GM12892 (cell line): Measurements from ENCODE around the gene IQGAP2.
"Not testable (repeated sequence)": the region's sequence is repeated elsewhere in the genome, so short reads cannot be mapped to it uniquely, and the experiment has no call there.

Experiments
- DNase-seq: peaks from one replicate; pipeline ENCODE4 v3.0.0; 2011; ENCODE audit not compliant: insufficient read length
- FAIRE-seq: peaks from 2 replicates; lab custom pipeline; 2011; peaks lifted over from hg19 to GRCh38; lab: Jason Lieb, UNC
- POLR2A ChIP-seq: IDR thresholded peaks from 2 replicates; pipeline ENCODE4 v1.6.1; 2011; ENCODE audit warnings: low read depth, low read length, control low read depth
- POLR2AphosphoS5 ChIP-seq: IDR thresholded peaks from 2 replicates; pipeline ENCODE4 v1.6.1; 2011; ENCODE audit warnings: low read depth, low read length, control low read depth
- TAF1 ChIP-seq: IDR thresholded peaks from 2 replicates; pipeline ENCODE4 v1.6.1; 2011; ENCODE audit warnings: low read depth, mild to moderate bottlenecking, control low read depth, low read length, borderline replicate concordance

The IQGAP2 gene

GRCh38 chr5:76677849-76678472 lies 274.9 kb downstream of the IQGAP2 start:
- TF ChIP-seq POLR2AphosphoS5 = no peak
- TF ChIP-seq POLR2A = no peak
- TF ChIP-seq TAF1 = no peak
- FAIRE-seq (no peak), DNase-seq (no peak)

DNA sequence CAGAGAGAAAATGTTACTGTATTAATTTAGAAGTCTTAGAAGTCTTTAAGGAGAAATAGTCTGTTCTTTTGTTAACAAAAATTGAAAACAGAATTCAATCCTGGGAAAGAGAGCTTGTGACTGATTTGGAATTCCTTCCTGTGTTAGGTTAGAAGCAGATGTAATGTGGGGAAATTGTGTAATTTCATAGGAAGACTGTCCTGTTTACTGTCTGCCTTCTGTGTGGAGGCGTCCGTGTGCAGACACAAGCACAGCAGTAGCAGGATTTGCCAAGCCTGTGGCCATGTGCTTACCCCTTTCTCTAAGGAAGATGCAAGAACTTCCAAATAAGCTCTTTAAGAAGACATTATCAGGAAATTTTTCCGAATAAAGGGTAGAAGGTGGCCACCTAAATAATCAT lies 276.1 kb downstream of the IQGAP2 start:
- no peak for FAIRE-seq
- no peak for TF ChIP-seq POLR2A
- no peak for TF ChIP-seq POLR2AphosphoS5
- TF ChIP-seq TAF1 = no peak
- DNase-seq = no peak

DNA sequence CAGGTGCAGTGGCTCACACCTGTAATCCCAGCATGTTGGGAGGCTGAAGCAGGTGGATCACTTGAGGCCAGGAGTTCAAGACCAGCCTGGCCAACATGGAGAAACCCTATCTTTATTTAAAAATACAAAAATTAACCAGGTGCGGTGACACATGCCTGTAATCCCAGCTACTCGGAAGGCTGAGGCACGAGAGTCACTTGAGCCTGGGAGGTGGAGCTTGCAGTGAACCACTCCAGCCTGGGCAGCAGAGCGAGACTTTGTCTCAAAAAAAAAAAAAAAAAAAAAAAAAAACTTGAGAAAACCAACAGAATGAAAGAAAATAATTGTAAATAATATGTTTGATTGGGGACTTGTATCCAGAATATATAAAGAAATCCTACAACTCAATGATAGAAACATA lies 277.7 kb downstream of the IQGAP2 start:
- FAIRE-seq, DNase-seq: not testable (repeated sequence)

- TF ChIP-seq POLR2A (no peak), TAF1 (no peak), POLR2AphosphoS5 (no peak)
- FAIRE-seq = no peak
Observed at GRCh38 chr5:76681287-76681686, 278.2 kb downstream of the IQGAP2 start.

DNA sequence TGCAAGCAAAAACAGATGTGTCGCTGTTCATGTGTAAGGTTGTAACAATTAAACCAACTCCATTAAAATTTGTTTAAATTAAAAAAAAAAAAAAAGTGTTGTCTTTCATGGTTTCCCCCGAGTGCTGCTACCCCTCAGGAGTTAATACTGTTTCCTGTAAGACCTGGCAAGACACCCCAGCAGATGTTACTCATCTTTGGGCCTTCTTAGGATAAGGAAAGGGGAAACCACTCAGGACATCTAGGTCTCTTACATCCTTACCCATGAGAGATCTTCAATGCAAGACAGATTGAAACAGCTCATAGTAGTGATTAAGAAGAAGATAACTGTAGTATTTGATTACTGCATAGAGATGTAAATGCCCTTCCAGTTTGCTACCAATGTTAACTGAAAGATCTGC lies 279.3 kb downstream of the IQGAP2 start:
- no peak for FAIRE-seq
- no peak for TF ChIP-seq TAF1
- no peak for TF ChIP-seq POLR2A
- no peak for TF ChIP-seq POLR2AphosphoS5
- no peak for DNase-seq

More at GRCh38 chr5:76681287-76681686, 278.2 kb downstream of the IQGAP2 start:
- DNase-seq = no peak

GRCh38 chr5:76683816-76684731 lies 281.0 kb downstream of the IQGAP2 start:
- FAIRE-seq (no peak), DNase-seq (no peak)
- TF ChIP-seq POLR2A = no peak
- no peak for TF ChIP-seq TAF1
- no peak for TF ChIP-seq POLR2AphosphoS5

DNA sequence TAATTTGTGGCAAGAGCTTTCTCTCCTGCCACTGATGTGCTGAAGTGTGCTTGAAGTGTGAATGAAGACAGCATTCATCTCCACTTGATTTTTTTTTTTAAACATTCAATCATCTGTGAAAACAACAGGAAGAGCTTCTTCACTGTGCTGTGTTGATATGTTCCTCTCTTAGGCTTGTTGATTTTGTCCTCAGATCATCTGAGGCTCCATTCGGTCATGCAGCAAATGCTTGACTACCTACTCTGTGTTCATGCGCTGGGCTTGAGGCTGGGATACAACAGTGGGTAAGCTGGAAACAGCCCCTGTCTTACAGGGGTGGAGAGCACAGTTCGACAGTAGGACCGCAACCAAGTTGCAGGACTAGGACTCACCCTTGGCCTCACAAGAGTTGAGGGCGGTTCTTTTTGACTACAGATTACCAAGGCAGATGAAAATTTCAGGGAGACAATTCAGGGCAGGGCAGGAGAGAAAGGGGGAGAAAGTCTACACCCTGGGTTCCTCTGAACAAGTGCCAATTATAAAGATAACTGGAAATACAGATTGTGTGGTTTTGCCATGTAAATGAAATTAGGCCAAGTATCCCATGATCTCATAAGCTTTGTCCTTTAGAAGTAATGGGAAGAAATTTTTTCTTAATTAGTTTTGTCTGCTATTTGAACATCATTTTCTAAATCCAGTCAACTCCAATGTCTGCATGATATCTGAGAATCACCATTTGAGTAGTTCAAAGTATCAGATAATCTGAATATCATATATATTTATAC lies 281.9 kb downstream of the IQGAP2 start:
- no peak for FAIRE-seq
- TF ChIP-seq POLR2AphosphoS5 (no peak), POLR2A (no peak), TAF1 (no peak)
- no peak for DNase-seq

GRCh38 chr5:76685704-76686103 lies 282.6 kb downstream of the IQGAP2 start:
- peak; percentile 40 for FAIRE-seq
- DNase-seq = no peak
- no peak for TF ChIP-seq POLR2A
- no peak for TF ChIP-seq TAF1
- no peak for TF ChIP-seq POLR2AphosphoS5

GRCh38 chr5:76688212-76688611 lies 285.1 kb downstream of the IQGAP2 start:
- FAIRE-seq (no peak), DNase-seq (no peak)
- no peak for TF ChIP-seq POLR2AphosphoS5
- TF ChIP-seq POLR2A = no peak
- no peak for TF ChIP-seq TAF1

GRCh38 chr5:76688836-76689235 lies 285.8 kb downstream of the IQGAP2 start:
- TF ChIP-seq TAF1 = no peak
- TF ChIP-seq POLR2A = no peak
- no peak for TF ChIP-seq POLR2AphosphoS5
- DNase-seq (no peak), FAIRE-seq (no peak)

DNA sequence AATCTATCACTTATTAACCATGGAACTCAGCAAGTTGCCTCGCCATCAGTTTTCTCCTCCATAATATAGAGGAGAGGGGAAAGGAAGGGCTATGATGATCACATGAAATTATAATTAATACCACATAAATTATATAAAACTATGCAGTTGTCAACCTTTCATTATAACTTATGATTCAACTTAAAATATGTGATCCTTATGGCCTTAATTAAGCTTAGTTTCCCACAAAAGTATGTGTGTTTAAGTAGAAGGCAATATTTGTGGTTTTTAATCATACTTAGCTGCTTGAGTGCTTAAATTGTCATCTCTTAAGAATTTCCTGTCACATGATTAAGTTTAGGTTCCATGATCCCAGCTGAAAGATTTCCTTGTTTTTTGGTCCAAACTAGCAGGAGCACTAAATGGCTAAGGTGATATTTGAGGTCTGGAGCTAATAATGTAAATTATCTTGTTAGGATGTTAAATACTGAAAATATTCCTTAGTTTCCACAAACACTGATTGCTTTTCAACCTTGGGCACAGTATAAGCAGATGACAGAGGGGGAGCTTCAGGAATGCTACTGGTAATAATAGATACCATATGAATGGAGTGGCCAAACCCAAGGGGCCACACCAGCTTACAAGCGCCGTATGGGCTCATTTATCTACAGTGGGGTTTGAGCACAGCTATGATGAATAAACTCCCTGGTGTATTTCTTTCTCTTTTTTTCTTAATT lies 286.4 kb downstream of the IQGAP2 start:
- TF ChIP-seq TAF1 (no peak), POLR2AphosphoS5 (no peak), POLR2A (no peak)
- FAIRE-seq (no peak), DNase-seq (no peak)

GRCh38 chr5:76690037-76690679 lies 287.1 kb downstream of the IQGAP2 start:
- DNase-seq (no peak), FAIRE-seq (no peak)
- TF ChIP-seq TAF1 = no peak
- no peak for TF ChIP-seq POLR2A
- no peak for TF ChIP-seq POLR2AphosphoS5
